NT2/D1 (cell line): ENCODE data around the gene LAPTM5.

Source experiments
- DNase-seq: peaks from one replicate; pipeline ENCODE4 v3.0.0-alpha.2; 2011; ENCODE audit warnings: low read depth, low spot score
- H3K27me3 ChIP-seq: 2 replicates; pipeline ENCODE4 v1.6.0; 2011; ENCODE audit warnings: mild to moderate bottlenecking; ENCODE audit not compliant: insufficient read length, insufficient read depth
- H3K36me3 ChIP-seq: 2 replicates; pipeline ENCODE4 v1.6.1; 2011; ENCODE audit warnings: mild to moderate bottlenecking, low read length, mixed read lengths; ENCODE audit not compliant: insufficient read depth, insufficient read length
- H3K4me1 ChIP-seq: 2 replicates; pipeline ENCODE4 v1.5.1; 2011; ENCODE audit not compliant: insufficient read depth, insufficient read length
- H3K4me3 ChIP-seq: 2 replicates; pipeline ENCODE4 v1.5.1; 2011; ENCODE audit warnings: low read depth; ENCODE audit not compliant: insufficient read length
- H3K9ac ChIP-seq: 2 replicates; pipeline ENCODE4 v1.6.0; 2011; ENCODE audit warnings: low read depth; ENCODE audit not compliant: insufficient read length
- H3K9me3 ChIP-seq: 2 replicates; pipeline ENCODE4 v1.5.1; 2011; ENCODE audit warnings: mild to moderate bottlenecking, low read length; ENCODE audit not compliant: insufficient read depth
- SUZ12 ChIP-seq: IDR thresholded peaks from 2 replicates; pipeline ENCODE4 v1.6.1; 2011; ENCODE audit not compliant: insufficient read length, insufficient read depth; ENCODE audit errors: extremely low read depth
- YY1 ChIP-seq: IDR thresholded peaks from 2 replicates; pipeline ENCODE4 v1.6.1; 2011; ENCODE audit not compliant: insufficient read length, insufficient read depth
- ZNF274 ChIP-seq: IDR thresholded peaks from 2 replicates; pipeline ENCODE4 v1.6.1; 2011; ENCODE audit warnings: mild to moderate bottlenecking, low read depth, low read length

The LAPTM5 gene

GRCh38 chr1:30735124-30735523, 22.4 kb downstream of the LAPTM5 start:
- no peaks in the 10 kb centered on the region for H3K36me3 ChIP-seq

GRCh38 chr1:30734580-30734979, 23.0 kb downstream of the LAPTM5 start:
- no peak for DNase-seq
- no peaks in the 10 kb centered on the region for H3K36me3 ChIP-seq
- H3K9me3 ChIP-seq = no peaks in the 10 kb centered on the region; the same call in 1 of the 2 replicates
- no peak overlapping the region for H3K4me3 ChIP-seq
- no peak overlapping the region for H3K9ac ChIP-seq
- peaks cover 9% of the 10 kb centered on the region for H3K4me1 ChIP-seq
- H3K27me3 ChIP-seq = no peaks in the 10 kb centered on the region
- no peak for TF ChIP-seq SUZ12
- no peak for TF ChIP-seq YY1
- TF ChIP-seq ZNF274 = no peak

More at GRCh38 chr1:30735124-30735523, 22.4 kb downstream of the LAPTM5 start:
- Histone ChIP-seq H3K4me3 (no peak overlapping the region), H3K4me1 (peaks cover 15% of the 10 kb centered on the region), H3K9me3 (no peaks in the 10 kb centered on the region; the same call in 1 of the 2 replicates), H3K9ac (no peak overlapping the region), H3K27me3 (no peaks in the 10 kb centered on the region)
- DNase-seq = no peak
- no peak for TF ChIP-seq ZNF274
- no peak for TF ChIP-seq YY1
- no peak for TF ChIP-seq SUZ12

GRCh38 chr1:30734106-30734505, 23.5 kb downstream of the LAPTM5 start:
- Histone ChIP-seq H3K4me3 (no peak overlapping the region), H3K9me3 (no peaks in the 10 kb centered on the region), H3K9ac (no peak overlapping the region), H3K36me3 (no peaks in the 10 kb centered on the region), H3K27me3 (no peaks in the 10 kb centered on the region), H3K4me1 (peaks cover 10% of the 10 kb centered on the region)
- TF ChIP-seq YY1 (no peak), SUZ12 (no peak), ZNF274 (no peak)
- no peak for DNase-seq

GRCh38 chr1:30733493-30733892, 24.1 kb downstream of the LAPTM5 start:
- no peaks in the 10 kb centered on the region for H3K36me3 ChIP-seq
- H3K4me1 ChIP-seq = peaks cover 13% of the 10 kb centered on the region
- H3K4me3 ChIP-seq = no peak overlapping the region
- no peak for DNase-seq
- no peaks in the 10 kb centered on the region for H3K27me3 ChIP-seq
- TF ChIP-seq ZNF274 (no peak), YY1 (no peak), SUZ12 (no peak)
- no peaks in the 10 kb centered on the region for H3K9me3 ChIP-seq
- H3K9ac ChIP-seq = no peak overlapping the region

DNA sequence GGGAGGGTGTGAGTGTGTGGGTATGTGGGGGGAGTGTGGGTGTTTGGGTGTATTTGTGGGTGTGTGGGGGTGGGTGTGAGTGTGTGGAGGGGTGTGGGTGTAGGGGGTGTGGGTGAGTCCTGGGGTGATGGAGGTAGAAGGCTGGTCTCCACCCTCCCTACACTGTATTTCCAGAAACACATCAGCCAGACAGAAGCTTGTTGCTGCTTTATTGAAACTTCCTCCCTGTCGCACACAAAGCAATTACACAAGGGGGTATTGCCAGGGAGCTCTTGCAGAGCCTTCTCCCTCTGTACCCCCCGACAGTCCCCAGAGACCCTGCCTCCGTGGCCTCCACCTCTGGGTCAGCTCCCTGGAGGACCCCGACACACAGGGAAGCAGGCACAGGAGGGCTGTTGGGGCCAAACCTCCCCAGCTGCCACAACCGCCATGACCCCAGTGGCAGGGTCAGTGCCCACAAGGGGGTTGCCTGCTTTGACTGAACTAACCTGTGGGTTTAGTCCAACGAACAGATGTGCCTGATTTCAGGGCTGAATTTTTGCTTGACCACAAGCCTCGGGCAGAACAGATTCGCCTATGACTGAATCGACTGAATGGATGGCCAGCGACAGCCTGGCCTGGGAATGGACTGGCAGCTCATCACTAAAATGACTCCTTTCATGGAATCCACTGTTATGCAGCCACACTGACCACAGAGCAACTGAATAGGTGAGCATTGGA, 25.1 kb downstream of the LAPTM5 start:
- Histone ChIP-seq H3K36me3 (no peaks in the 10 kb centered on the region), H3K27me3 (no peaks in the 10 kb centered on the region), H3K9ac (no peak overlapping the region), H3K4me1 (peaks cover 21% of the 10 kb centered on the region), H3K9me3 (no peaks in the 10 kb centered on the region), H3K4me3 (no peak overlapping the region)
- DNase-seq = no peak
- no peak for TF ChIP-seq ZNF274
- no peak for TF ChIP-seq YY1
- TF ChIP-seq SUZ12 = no peak

DNA sequence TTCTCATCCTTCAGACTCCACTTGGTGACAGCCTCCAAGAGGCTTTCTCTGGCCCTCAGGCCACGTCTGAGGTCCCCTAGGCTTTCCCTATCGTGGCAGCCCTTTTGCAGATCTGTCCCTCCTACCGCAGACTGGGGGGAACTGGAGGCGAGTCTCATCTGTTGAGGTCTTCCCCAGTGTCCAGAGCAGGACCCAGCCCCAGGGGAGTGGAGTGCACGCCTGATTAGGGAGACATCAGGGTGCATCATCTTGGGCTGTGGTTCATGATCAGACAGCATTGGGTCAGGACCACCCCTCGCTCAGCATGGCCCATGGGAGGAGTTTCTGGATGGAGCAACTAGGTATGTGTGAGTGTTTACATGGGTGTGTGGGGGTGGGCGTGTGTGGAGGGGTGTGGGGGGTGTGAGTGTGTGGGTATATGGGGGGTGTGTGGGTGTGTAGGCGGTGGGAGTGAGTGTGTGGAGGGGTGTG, 25.7 kb downstream of the LAPTM5 start:
- Histone ChIP-seq H3K4me3 (no peak overlapping the region), H3K4me1 (peaks cover 23% of the 10 kb centered on the region), H3K9me3 (no peaks in the 10 kb centered on the region), H3K9ac (no peak overlapping the region), H3K36me3 (no peaks in the 10 kb centered on the region), H3K27me3 (no peaks in the 10 kb centered on the region)
- no peak for TF ChIP-seq SUZ12
- TF ChIP-seq ZNF274 = no peak
- no peak for TF ChIP-seq YY1
- DNase-seq = no peak

DNA sequence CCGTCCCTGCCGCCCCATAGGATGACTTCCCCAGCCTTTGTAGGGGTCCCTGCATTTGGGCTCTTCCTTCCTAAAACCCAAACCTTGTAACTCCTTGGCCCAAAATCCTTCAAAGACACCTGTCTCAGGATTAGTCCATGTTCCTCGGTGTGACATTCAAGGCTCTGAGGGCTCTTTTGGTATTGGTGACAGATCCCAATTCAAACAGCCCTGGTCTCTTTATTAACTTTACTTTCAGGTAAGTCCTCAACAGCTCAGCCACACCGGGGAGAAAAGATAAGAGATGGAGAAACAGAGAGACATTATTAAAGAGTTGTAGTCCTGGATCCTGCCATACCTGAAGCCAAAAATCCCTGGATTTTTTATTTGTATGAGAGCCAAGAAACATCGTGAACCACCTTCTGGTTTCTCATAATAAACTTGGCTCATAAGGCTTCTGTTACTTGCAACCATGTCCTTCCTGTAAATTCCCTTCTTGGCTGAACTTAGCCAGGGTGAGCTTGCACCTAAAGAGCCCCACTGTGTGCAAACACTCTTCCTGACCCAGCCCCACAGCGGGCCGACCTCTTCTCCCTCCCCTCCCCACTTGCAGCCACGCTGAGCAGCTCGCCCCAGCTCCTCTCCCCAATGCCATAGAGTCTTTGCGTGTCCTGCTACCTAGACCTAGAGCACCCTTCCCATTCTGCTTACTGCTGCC, 26.3 kb downstream of the LAPTM5 start:
- H3K9ac ChIP-seq = no peak overlapping the region
- H3K36me3 ChIP-seq = no peaks in the 10 kb centered on the region
- peaks cover 25% of the 10 kb centered on the region for H3K4me1 ChIP-seq
- no peaks in the 10 kb centered on the region for H3K27me3 ChIP-seq
- H3K4me3 ChIP-seq = no peak overlapping the region
- TF ChIP-seq SUZ12 = no peak
- no peak for TF ChIP-seq YY1
- no peak for TF ChIP-seq ZNF274
- no peaks in the 10 kb centered on the region for H3K9me3 ChIP-seq
- DNase-seq = no peak
